Epithelial cell of esophagus (primary cell): ENCODE data around the gene PLEKHG1.

ENCODE experiments used
- DNase-seq: peaks from one replicate; pipeline ENCODE4 v3.0.0; 2010; ENCODE audit warnings: low read depth
- H3K4me3 ChIP-seq: 2 replicates; pipeline ENCODE4 v1.5.1; 2011; ENCODE audit warnings: mild to moderate bottlenecking, low read length, control low read depth
- CTCF ChIP-seq: IDR thresholded peaks from 2 replicates; pipeline ENCODE4 v1.5.1; 2011; ENCODE audit warnings: low read depth, mild to moderate bottlenecking, low read length, control low read depth, inconsistent platforms; ENCODE audit not compliant: insufficient read depth; ENCODE audit errors: missing control alignments

PLEKHG1 gene

GRCh38 chr6:150576651-150577226, 22.9 kb upstream of the PLEKHG1 start:
- no peak for DNase-seq
- TF ChIP-seq CTCF: no peak
- no peak overlapping the region for H3K4me3 ChIP-seq

GRCh38 chr6:150579611-150580010, 20.1 kb upstream of the PLEKHG1 start:
- TF ChIP-seq CTCF: no peak
- no peak overlapping the region for H3K4me3 ChIP-seq
- no peak for DNase-seq

GRCh38 chr6:150580489-150580888, 19.2 kb upstream of the PLEKHG1 start:
- DNase-seq: no peak
- TF ChIP-seq CTCF: no peak

GRCh38 chr6:150584065-150584464, 15.6 kb upstream of the PLEKHG1 start:
- no peak for TF ChIP-seq CTCF
- DNase-seq: no peak
- H3K4me3 ChIP-seq: no peak overlapping the region

More at GRCh38 chr6:150580489-150580888, 19.2 kb upstream of the PLEKHG1 start:
- H3K4me3 ChIP-seq: no peak overlapping the region

GRCh38 chr6:150584596-150584995, 15.1 kb upstream of the PLEKHG1 start:
- no peak for TF ChIP-seq CTCF
- H3K4me3 ChIP-seq: no peak overlapping the region
- no peak for DNase-seq

GRCh38 chr6:150586850-150587359, 12.8 kb upstream of the PLEKHG1 start:
- no peak for DNase-seq
- no peak for TF ChIP-seq CTCF
- H3K4me3 ChIP-seq: no peak overlapping the region

GRCh38 chr6:150587637-150588036, 12.0 kb upstream of the PLEKHG1 start:
- DNase-seq: no peak
- no peak overlapping the region for H3K4me3 ChIP-seq
- no peak for TF ChIP-seq CTCF
